Measurements from ENCODE around the gene NOSTRIN.

NOSTRIN gene

GRCh38 chr2:168889635-168890005 lies 87.2 kb downstream of the NOSTRIN start:
- DNase-seq = no peak

- peak; percentile 80 for DNase-seq
These were observed 87.8 kb downstream of the NOSTRIN start, which contains the start of gene SPC25 for GRCh38 chr2:168890006-168890782. Gene SPC25, minus strand, starts transcription at chr2:168890430. Its CDS starts 911 bp downstream, at chr2:168889519.

- no peak for DNase-seq
These were observed 89.9 kb downstream of the NOSTRIN start for GRCh38 chr2:168892327-168892726.

- no peak for DNase-seq
These were observed 91.7 kb downstream of the NOSTRIN start for GRCh38 chr2:168894101-168894500.

GRCh38 chr2:168894720-168895119 lies 92.3 kb downstream of the NOSTRIN start:
- no peak for DNase-seq

- no peak for DNase-seq
These were observed 93.3 kb downstream of the NOSTRIN start for GRCh38 chr2:168895771-168896170.

- no peak for DNase-seq
These were observed 94.3 kb downstream of the NOSTRIN start for GRCh38 chr2:168896783-168897182.

GRCh38 chr2:168897449-168897848 lies 95.0 kb downstream of the NOSTRIN start:
- no peak for DNase-seq

GRCh38 chr2:168901003-168901402 lies 98.6 kb downstream of the NOSTRIN start, which contains the start of gene G6PC2:
Gene G6PC2, plus strand, starts transcription at chr2:168901291. Its CDS starts 41 bp downstream, at chr2:168901332.
- no peak for DNase-seq

- no peak for DNase-seq
These were observed 101.5 kb downstream of the NOSTRIN start for GRCh38 chr2:168903888-168904287.

- no peak for DNase-seq
These were observed 101.9 kb downstream of the NOSTRIN start for GRCh38 chr2:168904358-168904757.

- DNase-seq = no peak
These were observed 105.7 kb downstream of the NOSTRIN start for GRCh38 chr2:168907940-168908662.

- DNase-seq = no peak
These were observed 107.9 kb downstream of the NOSTRIN start for GRCh38 chr2:168910330-168910729.

- DNase-seq = no peak
These were observed 110.0 kb downstream of the NOSTRIN start for GRCh38 chr2:168912466-168912865.

- no peak for DNase-seq
These were observed 110.5 kb downstream of the NOSTRIN start for GRCh38 chr2:168912901-168913369.

- no peak for DNase-seq
These were observed 111.1 kb downstream of the NOSTRIN start for GRCh38 chr2:168913495-168913894.
